WTC11 (cell line): ENCODE results near the gene MTA1. TPM values are rescaled to one million over a fixed set of nuclear protein-coding genes. Genes with fewer than 3 reads are reported as not detected.
A peak's percentile ranks its signal among the peaks of the same experiment; 100 is the strongest.

Source experiments
- ATAC-seq: fragments of 200-7000 bp; cut with Tn5 transposase; 2 replicates; pipeline ENCODE4 v1.10.0; 2021; ENCODE audit warnings: mild to moderate bottlenecking, moderate library complexity
- CTCF ChIA-PET: fragments of 300-600 bp; sonication (Branson Sonifier 250); formaldehyde crosslinking; loops from one replicate; lab custom pipeline; 2021; ENCODE audit warnings: antibody characterized with exemption; lab: Charles Lee
- POLR2A ChIA-PET: fragments of 350-600 bp; sonication (Branson Sonifier 250); formaldehyde crosslinking; loops from one replicate; lab custom pipeline; 2021; ENCODE audit warnings: antibody characterized with exemption; lab: Charles Lee
- DNase-seq: peaks from one replicate; pipeline ENCODE4 v3.0.0; 2021; ENCODE audit warnings: low spot score
- H3K27ac Mint-ChIP-seq: 2 replicates; pipeline ENCODE4 v1.8.0; 2021; ENCODE audit warnings: mixed read lengths
- H3K27me3 Mint-ChIP-seq: 2 replicates; pipeline ENCODE4 v1.8.0; 2021; ENCODE audit warnings: low read depth, mild to moderate bottlenecking, moderate library complexity, mixed read lengths
- H3K36me3 Mint-ChIP-seq: 2 replicates; pipeline ENCODE4 v1.8.0; 2021; ENCODE audit warnings: mixed read lengths
- H3K4me1 Mint-ChIP-seq: 2 replicates; pipeline ENCODE4 v1.8.0; 2022; ENCODE audit warnings: mixed read lengths
- H3K4me3 Mint-ChIP-seq: 2 replicates; pipeline ENCODE4 v1.8.0; 2021; ENCODE audit warnings: mild to moderate bottlenecking, moderate library complexity, mixed read lengths
- H3K9me3 Mint-ChIP-seq: 2 replicates; pipeline ENCODE4 v1.8.0; 2021; ENCODE audit warnings: mixed read lengths
- CREM ChIP-seq: sonication (generic); formaldehyde crosslinking; IDR thresholded peaks from 2 replicates; pipeline ENCODE4 v1.8.1; 2022; ENCODE audit warnings: mild to moderate bottlenecking, missing genetic modification reagents, moderate library complexity
- ETV6 ChIP-seq: sonication (generic); formaldehyde crosslinking; IDR thresholded peaks from 2 replicates; pipeline ENCODE4 v1.8.1; 2022; ENCODE audit warnings: mild to moderate bottlenecking, missing genetic modification reagents
- FOXK1 ChIP-seq: sonication (generic); formaldehyde crosslinking; IDR thresholded peaks from 2 replicates; pipeline ENCODE4 v1.8.0; 2022; ENCODE audit warnings: mild to moderate bottlenecking, moderate library complexity, missing genetic modification reagents
- GABPB1 ChIP-seq: sonication (generic); formaldehyde crosslinking; IDR thresholded peaks from 2 replicates; pipeline ENCODE4 v1.8.1; 2023; ENCODE audit warnings: mild to moderate bottlenecking, missing genetic modification reagents
- NR1H2 ChIP-seq: sonication (generic); formaldehyde crosslinking; IDR thresholded peaks from 2 replicates; pipeline ENCODE4 v1.9.0; 2021; ENCODE audit warnings: mild to moderate bottlenecking, moderate library complexity, missing genetic modification reagents
- NR2C2 ChIP-seq: sonication (generic); formaldehyde crosslinking; IDR thresholded peaks from 2 replicates; pipeline ENCODE4 v1.8.0; 2022; ENCODE audit warnings: mild to moderate bottlenecking, missing genetic modification reagents
- NR3C1 ChIP-seq: sonication (generic); formaldehyde crosslinking; conservative IDR thresholded peaks from 2 replicates; pipeline ENCODE4 v1.8.1; 2023; ENCODE audit warnings: low read depth, mild to moderate bottlenecking, missing genetic modification reagents
- OVOL2 ChIP-seq: fragments of 250-450 bp; sonication (Bioruptor Pico); IDR thresholded peaks from 2 replicates; pipeline ENCODE4 v1.9.0; 2021; ENCODE audit warnings: mild to moderate bottlenecking, borderline replicate concordance
- SOX15 ChIP-seq: fragments of 250-450 bp; sonication (Bioruptor Pico); IDR thresholded peaks from 2 replicates; pipeline ENCODE4 v1.9.0; 2021; ENCODE audit warnings: mild to moderate bottlenecking
- ZBTB21 ChIP-seq: sonication (generic); formaldehyde crosslinking; IDR thresholded peaks from 2 replicates; pipeline ENCODE4 v1.8.1; 2023; ENCODE audit warnings: mild to moderate bottlenecking, missing genetic modification reagents, borderline replicate concordance
- ZNF121 ChIP-seq: sonication (generic); formaldehyde crosslinking; IDR thresholded peaks from 2 replicates; pipeline ENCODE4 v1.8.0; 2023; ENCODE audit warnings: missing genetic modification reagents
- ZNF219 ChIP-seq: sonication (generic); formaldehyde crosslinking; IDR thresholded peaks from 2 replicates; pipeline ENCODE4 v1.8.0; 2023; ENCODE audit warnings: missing genetic modification reagents, mild to moderate bottlenecking, borderline replicate concordance
- ZNF396 ChIP-seq: fragments of 250-450 bp; sonication (Bioruptor Pico); IDR thresholded peaks from 2 replicates; pipeline ENCODE4 v1.8.0; 2021; ENCODE audit warnings: mild to moderate bottlenecking, moderate library complexity, borderline replicate concordance
- ZNF416 ChIP-seq: fragments of 250-450 bp; sonication (Bioruptor Pico); IDR thresholded peaks from 2 replicates; pipeline ENCODE4 v1.9.0; 2021; ENCODE audit warnings: mild to moderate bottlenecking, inconsistent platforms
- total RNA-seq: library from RNA; stranded (reverse); gene quantifications from 3 replicates; pipeline ENCODE4 v1.2.3, GENCODE V29; 2021
- TF ChIP-seq, protein P1 (sequence below): sonication (generic); formaldehyde crosslinking; IDR thresholded peaks from 2 replicates; pipeline ENCODE4 v1.8.1; 2023; ENCODE audit warnings: mild to moderate bottlenecking, missing genetic modification reagents, borderline replicate concordance
- TF ChIP-seq, protein P2 (sequence below): fragments of 200-600 bp; IDR thresholded peaks from 2 replicates; pipeline ENCODE4 v1.8.0; 2022; ENCODE audit warnings: antibody characterized with exemption
- TF ChIP-seq, protein P3 (sequence below): fragments of 250-450 bp; sonication (Bioruptor Pico); IDR thresholded peaks from 2 replicates; pipeline ENCODE4 v1.9.0; 2021; ENCODE audit warnings: mild to moderate bottlenecking, borderline replicate concordance
- TF ChIP-seq, protein P4 (sequence below): sonication (generic); formaldehyde crosslinking; IDR thresholded peaks from 2 replicates; pipeline ENCODE4 v1.8.0; 2022; ENCODE audit warnings: mild to moderate bottlenecking, missing genetic modification reagents

The MTA1 gene
- total RNA-seq, 1 experiment from 2014 or later, result 279 TPM

DNA sequence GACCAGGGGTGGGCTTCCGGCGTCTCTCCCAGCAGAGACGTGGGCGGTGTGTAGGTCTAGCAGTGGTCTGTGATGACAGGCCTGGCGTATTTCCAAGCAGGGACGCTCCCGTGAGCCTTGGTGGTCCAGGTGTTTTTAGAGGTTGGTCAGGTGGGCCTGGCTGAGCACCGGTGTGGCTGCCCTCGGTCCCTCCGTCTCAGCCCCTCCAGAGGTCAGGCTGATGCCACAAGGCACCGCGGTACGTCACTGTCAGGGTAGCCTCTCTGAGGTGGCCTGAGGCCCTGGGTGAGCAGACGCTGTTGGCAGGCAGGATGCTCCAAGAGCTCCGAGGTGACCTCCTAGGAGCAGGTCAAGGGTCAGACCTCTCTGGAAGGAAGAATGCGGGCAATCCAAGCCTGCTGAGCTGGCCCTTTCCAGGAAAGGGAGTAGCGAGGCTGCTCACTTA is 13.6 kb downstream of the MTA1 start (continued):
- TF ChIP-seq SOX15 (CRISPR knock-in tag), result no peak
- TF ChIP-seq, protein P1, sequence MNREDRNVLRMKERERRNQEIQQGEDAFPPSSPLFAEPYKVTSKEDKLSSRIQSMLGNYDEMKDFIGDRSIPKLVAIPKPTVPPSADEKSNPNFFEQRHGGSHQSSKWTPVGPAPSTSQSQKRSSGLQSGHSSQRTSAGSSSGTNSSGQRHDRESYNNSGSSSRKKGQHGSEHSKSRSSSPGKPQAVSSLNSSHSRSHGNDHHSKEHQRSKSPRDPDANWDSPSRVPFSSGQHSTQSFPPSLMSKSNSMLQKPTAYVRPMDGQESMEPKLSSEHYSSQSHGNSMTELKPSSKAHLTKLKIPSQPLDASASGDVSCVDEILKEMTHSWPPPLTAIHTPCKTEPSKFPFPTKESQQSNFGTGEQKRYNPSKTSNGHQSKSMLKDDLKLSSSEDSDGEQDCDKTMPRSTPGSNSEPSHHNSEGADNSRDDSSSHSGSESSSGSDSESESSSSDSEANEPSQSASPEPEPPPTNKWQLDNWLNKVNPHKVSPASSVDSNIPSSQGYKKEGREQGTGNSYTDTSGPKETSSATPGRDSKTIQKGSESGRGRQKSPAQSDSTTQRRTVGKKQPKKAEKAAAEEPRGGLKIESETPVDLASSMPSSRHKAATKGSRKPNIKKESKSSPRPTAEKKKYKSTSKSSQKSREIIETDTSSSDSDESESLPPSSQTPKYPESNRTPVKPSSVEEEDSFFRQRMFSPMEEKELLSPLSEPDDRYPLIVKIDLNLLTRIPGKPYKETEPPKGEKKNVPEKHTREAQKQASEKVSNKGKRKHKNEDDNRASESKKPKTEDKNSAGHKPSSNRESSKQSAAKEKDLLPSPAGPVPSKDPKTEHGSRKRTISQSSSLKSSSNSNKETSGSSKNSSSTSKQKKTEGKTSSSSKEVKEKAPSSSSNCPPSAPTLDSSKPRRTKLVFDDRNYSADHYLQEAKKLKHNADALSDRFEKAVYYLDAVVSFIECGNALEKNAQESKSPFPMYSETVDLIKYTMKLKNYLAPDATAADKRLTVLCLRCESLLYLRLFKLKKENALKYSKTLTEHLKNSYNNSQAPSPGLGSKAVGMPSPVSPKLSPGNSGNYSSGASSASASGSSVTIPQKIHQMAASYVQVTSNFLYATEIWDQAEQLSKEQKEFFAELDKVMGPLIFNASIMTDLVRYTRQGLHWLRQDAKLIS (CRISPR knock-in tag), result no peak
- no peak for TF ChIP-seq NR3C1
- TF ChIP-seq ZNF219, result no peak

DNA sequence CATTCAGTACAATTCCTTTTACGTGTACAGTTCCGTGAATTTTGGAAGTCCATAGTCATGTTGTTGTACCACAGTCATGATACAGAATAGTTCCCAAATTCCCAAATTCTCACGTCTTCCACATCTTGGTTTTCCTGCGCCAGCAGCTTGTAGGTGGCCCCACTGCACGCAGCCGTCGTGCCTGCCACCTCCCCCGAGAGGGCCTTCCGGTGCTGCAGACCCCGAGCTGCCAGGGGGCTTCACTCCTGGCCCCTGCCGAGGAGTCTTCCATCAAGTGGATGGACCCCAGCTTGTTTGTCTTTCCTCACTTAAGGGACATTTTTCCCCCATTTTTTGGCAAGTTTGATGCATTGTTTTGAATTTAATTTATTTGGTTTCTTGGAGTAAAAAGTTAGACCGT is 16.8 kb downstream of the MTA1 start:
- H3K27ac Mint-ChIP-seq, result peak overlapping the region; percentile 74
- TF ChIP-seq NR1H2 (CRISPR knock-in tag) (no peak), FOXK1 (CRISPR knock-in tag) (no peak), ZNF396 (CRISPR knock-in tag) (no peak), GABPB1 (CRISPR knock-in tag) (no peak), NR2C2 (CRISPR knock-in tag) (no peak), OVOL2 (CRISPR knock-in tag) (no peak), ZNF416 (CRISPR knock-in tag) (no peak), ETV6 (no peak), ZNF121 (no peak), CREM (no peak), ZBTB21 (CRISPR knock-in tag) (no peak)
- TF ChIP-seq, protein P2, sequence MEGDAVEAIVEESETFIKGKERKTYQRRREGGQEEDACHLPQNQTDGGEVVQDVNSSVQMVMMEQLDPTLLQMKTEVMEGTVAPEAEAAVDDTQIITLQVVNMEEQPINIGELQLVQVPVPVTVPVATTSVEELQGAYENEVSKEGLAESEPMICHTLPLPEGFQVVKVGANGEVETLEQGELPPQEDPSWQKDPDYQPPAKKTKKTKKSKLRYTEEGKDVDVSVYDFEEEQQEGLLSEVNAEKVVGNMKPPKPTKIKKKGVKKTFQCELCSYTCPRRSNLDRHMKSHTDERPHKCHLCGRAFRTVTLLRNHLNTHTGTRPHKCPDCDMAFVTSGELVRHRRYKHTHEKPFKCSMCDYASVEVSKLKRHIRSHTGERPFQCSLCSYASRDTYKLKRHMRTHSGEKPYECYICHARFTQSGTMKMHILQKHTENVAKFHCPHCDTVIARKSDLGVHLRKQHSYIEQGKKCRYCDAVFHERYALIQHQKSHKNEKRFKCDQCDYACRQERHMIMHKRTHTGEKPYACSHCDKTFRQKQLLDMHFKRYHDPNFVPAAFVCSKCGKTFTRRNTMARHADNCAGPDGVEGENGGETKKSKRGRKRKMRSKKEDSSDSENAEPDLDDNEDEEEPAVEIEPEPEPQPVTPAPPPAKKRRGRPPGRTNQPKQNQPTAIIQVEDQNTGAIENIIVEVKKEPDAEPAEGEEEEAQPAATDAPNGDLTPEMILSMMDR, result no peak
- TF ChIP-seq, protein P3, sequence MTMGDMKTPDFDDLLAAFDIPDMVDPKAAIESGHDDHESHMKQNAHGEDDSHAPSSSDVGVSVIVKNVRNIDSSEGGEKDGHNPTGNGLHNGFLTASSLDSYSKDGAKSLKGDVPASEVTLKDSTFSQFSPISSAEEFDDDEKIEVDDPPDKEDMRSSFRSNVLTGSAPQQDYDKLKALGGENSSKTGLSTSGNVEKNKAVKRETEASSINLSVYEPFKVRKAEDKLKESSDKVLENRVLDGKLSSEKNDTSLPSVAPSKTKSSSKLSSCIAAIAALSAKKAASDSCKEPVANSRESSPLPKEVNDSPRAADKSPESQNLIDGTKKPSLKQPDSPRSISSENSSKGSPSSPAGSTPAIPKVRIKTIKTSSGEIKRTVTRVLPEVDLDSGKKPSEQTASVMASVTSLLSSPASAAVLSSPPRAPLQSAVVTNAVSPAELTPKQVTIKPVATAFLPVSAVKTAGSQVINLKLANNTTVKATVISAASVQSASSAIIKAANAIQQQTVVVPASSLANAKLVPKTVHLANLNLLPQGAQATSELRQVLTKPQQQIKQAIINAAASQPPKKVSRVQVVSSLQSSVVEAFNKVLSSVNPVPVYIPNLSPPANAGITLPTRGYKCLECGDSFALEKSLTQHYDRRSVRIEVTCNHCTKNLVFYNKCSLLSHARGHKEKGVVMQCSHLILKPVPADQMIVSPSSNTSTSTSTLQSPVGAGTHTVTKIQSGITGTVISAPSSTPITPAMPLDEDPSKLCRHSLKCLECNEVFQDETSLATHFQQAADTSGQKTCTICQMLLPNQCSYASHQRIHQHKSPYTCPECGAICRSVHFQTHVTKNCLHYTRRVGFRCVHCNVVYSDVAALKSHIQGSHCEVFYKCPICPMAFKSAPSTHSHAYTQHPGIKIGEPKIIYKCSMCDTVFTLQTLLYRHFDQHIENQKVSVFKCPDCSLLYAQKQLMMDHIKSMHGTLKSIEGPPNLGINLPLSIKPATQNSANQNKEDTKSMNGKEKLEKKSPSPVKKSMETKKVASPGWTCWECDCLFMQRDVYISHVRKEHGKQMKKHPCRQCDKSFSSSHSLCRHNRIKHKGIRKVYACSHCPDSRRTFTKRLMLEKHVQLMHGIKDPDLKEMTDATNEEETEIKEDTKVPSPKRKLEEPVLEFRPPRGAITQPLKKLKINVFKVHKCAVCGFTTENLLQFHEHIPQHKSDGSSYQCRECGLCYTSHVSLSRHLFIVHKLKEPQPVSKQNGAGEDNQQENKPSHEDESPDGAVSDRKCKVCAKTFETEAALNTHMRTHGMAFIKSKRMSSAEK (CRISPR knock-in tag), result no peak
- TF ChIP-seq, protein P4, sequence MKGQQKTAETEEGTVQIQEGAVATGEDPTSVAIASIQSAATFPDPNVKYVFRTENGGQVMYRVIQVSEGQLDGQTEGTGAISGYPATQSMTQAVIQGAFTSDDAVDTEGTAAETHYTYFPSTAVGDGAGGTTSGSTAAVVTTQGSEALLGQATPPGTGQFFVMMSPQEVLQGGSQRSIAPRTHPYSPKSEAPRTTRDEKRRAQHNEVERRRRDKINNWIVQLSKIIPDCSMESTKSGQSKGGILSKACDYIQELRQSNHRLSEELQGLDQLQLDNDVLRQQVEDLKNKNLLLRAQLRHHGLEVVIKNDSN (CRISPR knock-in tag), result no peak
- H3K4me3 Mint-ChIP-seq, result no peak overlapping the region
- ChIA-PET CTCF (interaction anchor here (2.0 kb wide), 1 partner anchor 45 kb away, joined by 8 read pairs; no protein-coding TSS in a partner anchor), POLR2A (no interaction called here)
- no peaks in the 10 kb centered on the region for H3K9me3 Mint-ChIP-seq
- ATAC-seq, result no peak
- DNase-seq, result no peak
- H3K4me1 Mint-ChIP-seq, result peaks cover 14% of the 10 kb centered on the region
- H3K27me3 Mint-ChIP-seq, result no peaks in the 10 kb centered on the region
- H3K36me3 Mint-ChIP-seq, result peaks cover 2% of the 10 kb centered on the region; the same call in 1 of the 2 replicates
